Measurements from ENCODE around the gene ATP2B3. TPM values are rescaled to one million over a fixed set of nuclear protein-coding genes. Genes with fewer than 3 reads are reported as not detected.

ATP2B3 gene
- total RNA-seq, 1 donor, result not detected

- no peak for DNase-seq (ENCODE audit: low read depth)
- no peak overlapping the region for H3K4me3 ChIP-seq (ENCODE audit: low read depth, low read length)
- TF ChIP-seq, protein P1, sequence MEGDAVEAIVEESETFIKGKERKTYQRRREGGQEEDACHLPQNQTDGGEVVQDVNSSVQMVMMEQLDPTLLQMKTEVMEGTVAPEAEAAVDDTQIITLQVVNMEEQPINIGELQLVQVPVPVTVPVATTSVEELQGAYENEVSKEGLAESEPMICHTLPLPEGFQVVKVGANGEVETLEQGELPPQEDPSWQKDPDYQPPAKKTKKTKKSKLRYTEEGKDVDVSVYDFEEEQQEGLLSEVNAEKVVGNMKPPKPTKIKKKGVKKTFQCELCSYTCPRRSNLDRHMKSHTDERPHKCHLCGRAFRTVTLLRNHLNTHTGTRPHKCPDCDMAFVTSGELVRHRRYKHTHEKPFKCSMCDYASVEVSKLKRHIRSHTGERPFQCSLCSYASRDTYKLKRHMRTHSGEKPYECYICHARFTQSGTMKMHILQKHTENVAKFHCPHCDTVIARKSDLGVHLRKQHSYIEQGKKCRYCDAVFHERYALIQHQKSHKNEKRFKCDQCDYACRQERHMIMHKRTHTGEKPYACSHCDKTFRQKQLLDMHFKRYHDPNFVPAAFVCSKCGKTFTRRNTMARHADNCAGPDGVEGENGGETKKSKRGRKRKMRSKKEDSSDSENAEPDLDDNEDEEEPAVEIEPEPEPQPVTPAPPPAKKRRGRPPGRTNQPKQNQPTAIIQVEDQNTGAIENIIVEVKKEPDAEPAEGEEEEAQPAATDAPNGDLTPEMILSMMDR (IDR thresholded peaks at IDR 0.05; ENCODE audit: insufficient read depth, low read depth, low read length), result no peak
Measured at GRCh38 chrX:153504445-153505016, 12.9 kb upstream of the ATP2B3 start.

DNA sequence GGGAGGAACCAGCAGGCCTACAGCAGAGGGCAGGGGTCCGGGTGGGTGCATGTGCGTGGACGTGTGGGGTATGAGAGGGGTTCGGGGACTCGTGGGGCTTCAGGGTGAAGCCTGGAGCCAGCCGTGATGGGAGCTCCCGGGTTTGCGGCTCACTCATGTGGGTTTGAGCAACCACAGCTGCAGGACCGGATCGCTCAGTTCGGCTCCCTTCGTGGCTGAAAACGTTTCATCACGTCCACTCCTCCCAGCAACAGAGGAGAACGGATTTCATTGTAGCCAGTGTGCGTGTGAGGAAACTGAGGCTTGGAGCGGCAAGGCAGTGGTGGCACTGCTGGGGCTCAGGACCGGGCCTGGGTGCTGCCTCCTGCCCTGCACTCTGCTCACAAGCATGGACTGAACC, 12.1 kb upstream of the ATP2B3 start:
- DNase-seq (ENCODE audit: low read depth), result no peak
- TF ChIP-seq, protein P1 (IDR thresholded peaks at IDR 0.05; ENCODE audit: insufficient read depth, low read depth, low read length), result no peak
- no peak overlapping the region for H3K4me3 ChIP-seq (ENCODE audit: low read depth, low read length)

DNA sequence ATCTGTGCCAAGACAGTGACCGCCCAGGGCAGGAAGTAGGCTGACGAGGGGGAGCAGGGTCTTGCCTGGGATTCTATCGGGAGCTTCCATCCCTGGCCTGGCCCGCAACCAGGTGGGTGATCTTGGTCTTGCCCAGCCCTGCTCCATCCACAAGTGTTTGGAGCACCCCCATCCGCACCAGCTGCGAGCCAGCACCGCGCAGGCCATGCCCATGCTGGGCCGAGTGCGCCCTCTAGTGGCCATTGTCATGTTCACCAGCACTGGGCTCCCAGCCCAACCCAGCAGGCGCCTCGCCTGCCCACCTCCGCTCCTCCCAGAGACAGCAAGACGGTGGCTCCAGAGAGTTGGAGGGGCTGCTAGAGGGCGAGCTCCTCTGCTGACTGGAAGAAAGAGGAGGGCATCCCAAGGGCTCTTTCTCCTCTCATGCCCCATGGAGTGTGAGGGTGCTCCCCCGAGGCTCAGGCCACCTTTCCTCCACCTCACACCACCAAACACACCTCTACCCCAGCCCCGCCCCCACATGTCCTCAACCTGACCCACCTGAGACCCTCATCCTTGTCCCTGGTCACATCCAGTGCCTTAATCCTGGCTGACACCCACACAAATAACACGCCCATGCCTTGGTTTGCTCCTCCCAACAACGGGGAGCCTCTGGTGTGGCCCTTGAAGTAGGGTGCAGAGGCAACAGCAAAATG, 9.8 kb upstream of the ATP2B3 start:
- DNase-seq (ENCODE audit: low read depth), result peak; percentile 56
- TF ChIP-seq, protein P1 (IDR thresholded peaks at IDR 0.05; ENCODE audit: insufficient read depth, low read depth, low read length), result peak; percentile 70
- no peak overlapping the region for H3K4me3 ChIP-seq (ENCODE audit: low read depth, low read length)

GRCh38 chrX:153509592-153509991, 7.8 kb upstream of the ATP2B3 start:
- TF ChIP-seq, protein P1 (IDR thresholded peaks at IDR 0.05; ENCODE audit: insufficient read depth, low read depth, low read length), result no peak
- no peak overlapping the region for H3K4me3 ChIP-seq (ENCODE audit: low read depth, low read length)
- no peak for DNase-seq (ENCODE audit: low read depth)

GRCh38 chrX:153510383-153510782, 7.1 kb upstream of the ATP2B3 start:
- no peak overlapping the region for H3K4me3 ChIP-seq (ENCODE audit: low read depth, low read length)

DNA sequence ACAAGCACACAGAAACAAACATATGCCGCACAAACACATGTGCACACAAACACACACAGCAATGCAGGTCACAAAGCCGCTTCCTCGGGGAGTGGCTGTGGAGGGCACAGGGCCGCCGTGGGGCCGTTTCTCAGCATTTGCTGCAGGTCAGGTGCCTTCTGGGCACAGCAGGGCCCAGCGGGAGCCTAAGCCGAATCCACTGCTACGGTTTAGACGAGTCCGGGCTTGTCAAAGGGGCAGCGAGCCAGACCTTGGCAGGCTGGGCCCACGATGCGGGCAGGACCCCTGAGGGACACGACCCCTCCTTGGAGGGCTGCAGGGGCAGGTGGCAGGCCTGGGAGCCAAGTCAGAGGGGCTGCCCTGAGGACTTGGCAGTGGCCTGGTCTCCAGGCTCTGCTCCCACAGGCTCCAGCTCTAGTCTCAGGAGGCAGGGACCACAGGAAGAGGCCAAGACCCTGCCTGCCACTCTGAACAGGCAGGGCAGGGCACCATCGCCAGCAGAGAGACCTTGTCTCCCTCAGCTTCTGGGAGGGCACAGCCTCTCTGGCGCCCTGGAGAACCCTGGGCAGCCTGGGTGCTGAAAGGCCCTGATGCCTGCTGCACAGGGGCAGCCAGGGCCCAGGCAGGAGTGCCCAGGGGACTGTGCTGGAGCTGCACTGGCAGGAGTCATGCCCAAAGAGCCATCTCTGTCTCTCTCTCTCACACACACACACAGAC, 5.5 kb upstream of the ATP2B3 start:
- TF ChIP-seq, protein P1 (IDR thresholded peaks at IDR 0.05; ENCODE audit: insufficient read depth, low read depth, low read length), result no peak
- no peak overlapping the region for H3K4me3 ChIP-seq (ENCODE audit: low read depth, low read length)
- no peak for DNase-seq (ENCODE audit: low read depth)

More at GRCh38 chrX:153510383-153510782, 7.1 kb upstream of the ATP2B3 start:
- no peak for DNase-seq (ENCODE audit: low read depth)
- TF ChIP-seq, protein P1 (IDR thresholded peaks at IDR 0.05; ENCODE audit: insufficient read depth, low read depth, low read length), result no peak
